K562 (cell line): ENCODE results near the gene LRRC15. TPM values are rescaled to one million over a fixed set of nuclear protein-coding genes. Genes with fewer than 3 reads are reported as not detected.

Source experiments
- CBX1 ChIP-seq: sonication (generic); IDR thresholded peaks from 2 replicates; pipeline ENCODE4 v1.6.1; 2016; ENCODE audit warnings: antibody characterized with exemption, low read depth, mild to moderate bottlenecking
- TAF9B ChIP-seq: fragments of 450-650 bp; IDR thresholded peaks from 2 replicates; pipeline ENCODE4 v1.6.1; 2018; ENCODE audit warnings: mild to moderate bottlenecking; ENCODE audit not compliant: partially characterized antibody
- ZBTB17 ChIP-seq: fragments of 450-650 bp; formaldehyde crosslinking; IDR thresholded peaks from 2 replicates; pipeline ENCODE4 v1.4.0; 2020; ENCODE audit warnings: mild to moderate bottlenecking
- ZKSCAN3 ChIP-seq: fragments of 250-450 bp; sonication (Bioruptor Pico); IDR thresholded peaks from 2 replicates; pipeline ENCODE4 v1.4.0; 2020
- ZNF408 ChIP-seq: fragments of 250-450 bp; sonication (Bioruptor Pico); IDR thresholded peaks from 2 replicates; pipeline ENCODE4 v1.4.0; 2020; ENCODE audit warnings: low read depth, mild to moderate bottlenecking, moderate library complexity
- ZNF644 ChIP-seq: fragments of 200-800 bp; sonication (Bioruptor generic); IDR thresholded peaks from 2 replicates; pipeline ENCODE4 v1.6.1; 2016; ENCODE audit warnings: low read depth, missing genetic modification characterization, missing compliant biosample characterization
- ZNF764 ChIP-seq: fragments of 250-450 bp; sonication (Bioruptor Pico); IDR thresholded peaks from 2 replicates; pipeline ENCODE4 v1.4.0; 2020; ENCODE audit warnings: low read depth, mild to moderate bottlenecking, moderate library complexity
- polyA plus RNA-seq, 8 experiments: library from polyadenylated mRNA; depleted of rRNA in 4 of 8; stranded (reverse) in 5 of 8; unstranded in 3 of 8; fragments of >200 nt; fragmentation: Nextera tagmentation in 2 of 8; fragmentation: Illumina TruSeq in 1 of 8; extraction: Ambion mirVana in 2 of 8; extraction: Trizol in 1 of 8; gene quantifications; 2 replicates each; pipeline versions ENCODE4 v1.2.1 to v1.2.3, GENCODE V29; 2011 to 2014; ENCODE audit warnings: inconsistent platforms in 1 of 8, missing spikeins in 1 of 8
- total RNA-seq, 7 experiments: library from RNA; depleted of rRNA in 6 of 7; stranded (reverse); fragments of >200 nt in 6 of 7; fragmentation: Illumina TruSeq in 2 of 7; extraction: Trizol in 2 of 7; gene quantifications; 2 replicates each; pipeline versions ENCODE4 v1.2.1 to v1.2.3, GENCODE V29; 2011 to 2021; ENCODE audit warnings: low replicate concordance in 1 of 7
- TF ChIP-seq, protein P1 (sequence below): fragments of 200-600 bp; sonication (generic); IDR thresholded peaks from one replicate; pipeline ENCODE4 v1.6.1; 2012; ENCODE audit warnings: mild to moderate bottlenecking, low read depth, low read length, inconsistent platforms
- TF ChIP-seq, protein P2 (sequence below): fragments of 250-450 bp; sonication (Bioruptor Pico); IDR thresholded peaks from 2 replicates; pipeline ENCODE4 v1.8.0; 2021; ENCODE audit warnings: mild to moderate bottlenecking, moderate library complexity
- TF ChIP-seq, protein P3 (sequence below): sonication (generic); formaldehyde crosslinking; IDR thresholded peaks from 2 replicates; pipeline ENCODE4 v1.8.1; 2023; ENCODE audit warnings: mild to moderate bottlenecking, missing genetic modification reagents
- TF ChIP-seq, protein P4 (sequence below): fragments of 200-400 bp; formaldehyde crosslinking; IDR thresholded peaks from 2 replicates; pipeline ENCODE4 v1.6.1; 2017; ENCODE audit warnings: mild to moderate bottlenecking, low read depth, low read length, moderate library complexity

The LRRC15 gene
- total and polyA plus RNA-seq, 9 of the 15 experiments (the other 6 are each of a cell fraction or from before 2014, with no cell fraction given): not detected

DNA sequence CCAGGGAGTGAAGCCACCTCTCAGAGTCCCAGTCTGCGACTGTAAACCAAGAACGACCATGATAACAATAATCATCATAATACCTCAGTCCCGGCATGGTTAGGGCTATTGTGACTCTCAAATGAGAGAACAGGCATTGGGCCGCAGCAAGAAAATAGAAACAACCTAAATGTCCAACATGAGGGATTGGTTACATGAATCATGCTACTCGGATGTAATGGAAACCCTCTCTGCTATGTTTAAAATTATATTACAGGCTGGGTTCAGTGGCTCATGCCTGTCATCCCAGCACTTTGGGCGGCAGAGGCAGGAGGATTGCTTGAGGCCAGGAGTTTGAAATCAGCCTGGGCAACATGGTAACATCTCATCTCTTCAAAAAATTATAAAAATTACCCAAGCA lies 21.2 kb downstream of the LRRC15 start (continued):
- TF ChIP-seq, protein P1, sequence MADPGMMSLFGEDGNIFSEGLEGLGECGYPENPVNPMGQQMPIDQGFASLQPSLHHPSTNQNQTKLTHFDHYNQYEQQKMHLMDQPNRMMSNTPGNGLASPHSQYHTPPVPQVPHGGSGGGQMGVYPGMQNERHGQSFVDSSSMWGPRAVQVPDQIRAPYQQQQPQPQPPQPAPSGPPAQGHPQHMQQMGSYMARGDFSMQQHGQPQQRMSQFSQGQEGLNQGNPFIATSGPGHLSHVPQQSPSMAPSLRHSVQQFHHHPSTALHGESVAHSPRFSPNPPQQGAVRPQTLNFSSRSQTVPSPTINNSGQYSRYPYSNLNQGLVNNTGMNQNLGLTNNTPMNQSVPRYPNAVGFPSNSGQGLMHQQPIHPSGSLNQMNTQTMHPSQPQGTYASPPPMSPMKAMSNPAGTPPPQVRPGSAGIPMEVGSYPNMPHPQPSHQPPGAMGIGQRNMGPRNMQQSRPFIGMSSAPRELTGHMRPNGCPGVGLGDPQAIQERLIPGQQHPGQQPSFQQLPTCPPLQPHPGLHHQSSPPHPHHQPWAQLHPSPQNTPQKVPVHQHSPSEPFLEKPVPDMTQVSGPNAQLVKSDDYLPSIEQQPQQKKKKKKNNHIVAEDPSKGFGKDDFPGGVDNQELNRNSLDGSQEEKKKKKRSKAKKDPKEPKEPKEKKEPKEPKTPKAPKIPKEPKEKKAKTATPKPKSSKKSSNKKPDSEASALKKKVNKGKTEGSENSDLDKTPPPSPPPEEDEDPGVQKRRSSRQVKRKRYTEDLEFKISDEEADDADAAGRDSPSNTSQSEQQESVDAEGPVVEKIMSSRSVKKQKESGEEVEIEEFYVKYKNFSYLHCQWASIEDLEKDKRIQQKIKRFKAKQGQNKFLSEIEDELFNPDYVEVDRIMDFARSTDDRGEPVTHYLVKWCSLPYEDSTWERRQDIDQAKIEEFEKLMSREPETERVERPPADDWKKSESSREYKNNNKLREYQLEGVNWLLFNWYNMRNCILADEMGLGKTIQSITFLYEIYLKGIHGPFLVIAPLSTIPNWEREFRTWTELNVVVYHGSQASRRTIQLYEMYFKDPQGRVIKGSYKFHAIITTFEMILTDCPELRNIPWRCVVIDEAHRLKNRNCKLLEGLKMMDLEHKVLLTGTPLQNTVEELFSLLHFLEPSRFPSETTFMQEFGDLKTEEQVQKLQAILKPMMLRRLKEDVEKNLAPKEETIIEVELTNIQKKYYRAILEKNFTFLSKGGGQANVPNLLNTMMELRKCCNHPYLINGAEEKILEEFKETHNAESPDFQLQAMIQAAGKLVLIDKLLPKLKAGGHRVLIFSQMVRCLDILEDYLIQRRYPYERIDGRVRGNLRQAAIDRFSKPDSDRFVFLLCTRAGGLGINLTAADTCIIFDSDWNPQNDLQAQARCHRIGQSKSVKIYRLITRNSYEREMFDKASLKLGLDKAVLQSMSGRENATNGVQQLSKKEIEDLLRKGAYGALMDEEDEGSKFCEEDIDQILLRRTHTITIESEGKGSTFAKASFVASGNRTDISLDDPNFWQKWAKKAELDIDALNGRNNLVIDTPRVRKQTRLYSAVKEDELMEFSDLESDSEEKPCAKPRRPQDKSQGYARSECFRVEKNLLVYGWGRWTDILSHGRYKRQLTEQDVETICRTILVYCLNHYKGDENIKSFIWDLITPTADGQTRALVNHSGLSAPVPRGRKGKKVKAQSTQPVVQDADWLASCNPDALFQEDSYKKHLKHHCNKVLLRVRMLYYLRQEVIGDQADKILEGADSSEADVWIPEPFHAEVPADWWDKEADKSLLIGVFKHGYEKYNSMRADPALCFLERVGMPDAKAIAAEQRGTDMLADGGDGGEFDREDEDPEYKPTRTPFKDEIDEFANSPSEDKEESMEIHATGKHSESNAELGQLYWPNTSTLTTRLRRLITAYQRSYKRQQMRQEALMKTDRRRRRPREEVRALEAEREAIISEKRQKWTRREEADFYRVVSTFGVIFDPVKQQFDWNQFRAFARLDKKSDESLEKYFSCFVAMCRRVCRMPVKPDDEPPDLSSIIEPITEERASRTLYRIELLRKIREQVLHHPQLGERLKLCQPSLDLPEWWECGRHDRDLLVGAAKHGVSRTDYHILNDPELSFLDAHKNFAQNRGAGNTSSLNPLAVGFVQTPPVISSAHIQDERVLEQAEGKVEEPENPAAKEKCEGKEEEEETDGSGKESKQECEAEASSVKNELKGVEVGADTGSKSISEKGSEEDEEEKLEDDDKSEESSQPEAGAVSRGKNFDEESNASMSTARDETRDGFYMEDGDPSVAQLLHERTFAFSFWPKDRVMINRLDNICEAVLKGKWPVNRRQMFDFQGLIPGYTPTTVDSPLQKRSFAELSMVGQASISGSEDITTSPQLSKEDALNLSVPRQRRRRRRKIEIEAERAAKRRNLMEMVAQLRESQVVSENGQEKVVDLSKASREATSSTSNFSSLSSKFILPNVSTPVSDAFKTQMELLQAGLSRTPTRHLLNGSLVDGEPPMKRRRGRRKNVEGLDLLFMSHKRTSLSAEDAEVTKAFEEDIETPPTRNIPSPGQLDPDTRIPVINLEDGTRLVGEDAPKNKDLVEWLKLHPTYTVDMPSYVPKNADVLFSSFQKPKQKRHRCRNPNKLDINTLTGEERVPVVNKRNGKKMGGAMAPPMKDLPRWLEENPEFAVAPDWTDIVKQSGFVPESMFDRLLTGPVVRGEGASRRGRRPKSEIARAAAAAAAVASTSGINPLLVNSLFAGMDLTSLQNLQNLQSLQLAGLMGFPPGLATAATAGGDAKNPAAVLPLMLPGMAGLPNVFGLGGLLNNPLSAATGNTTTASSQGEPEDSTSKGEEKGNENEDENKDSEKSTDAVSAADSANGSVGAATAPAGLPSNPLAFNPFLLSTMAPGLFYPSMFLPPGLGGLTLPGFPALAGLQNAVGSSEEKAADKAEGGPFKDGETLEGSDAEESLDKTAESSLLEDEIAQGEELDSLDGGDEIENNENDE: no peak
- TF ChIP-seq CBX1 (no peak), TAF9B (no peak), ZNF764 (CRISPR knock-in tag) (no peak), ZNF408 (CRISPR knock-in tag) (no peak), ZBTB17 (CRISPR knock-in tag) (no peak), ZKSCAN3 (CRISPR knock-in tag) (no peak), ZNF644 (no peak)
- TF ChIP-seq, protein P2, sequence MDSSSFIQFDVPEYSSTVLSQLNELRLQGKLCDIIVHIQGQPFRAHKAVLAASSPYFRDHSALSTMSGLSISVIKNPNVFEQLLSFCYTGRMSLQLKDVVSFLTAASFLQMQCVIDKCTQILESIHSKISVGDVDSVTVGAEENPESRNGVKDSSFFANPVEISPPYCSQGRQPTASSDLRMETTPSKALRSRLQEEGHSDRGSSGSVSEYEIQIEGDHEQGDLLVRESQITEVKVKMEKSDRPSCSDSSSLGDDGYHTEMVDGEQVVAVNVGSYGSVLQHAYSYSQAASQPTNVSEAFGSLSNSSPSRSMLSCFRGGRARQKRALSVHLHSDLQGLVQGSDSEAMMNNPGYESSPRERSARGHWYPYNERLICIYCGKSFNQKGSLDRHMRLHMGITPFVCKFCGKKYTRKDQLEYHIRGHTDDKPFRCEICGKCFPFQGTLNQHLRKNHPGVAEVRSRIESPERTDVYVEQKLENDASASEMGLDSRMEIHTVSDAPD (CRISPR knock-in tag): no peak
- TF ChIP-seq, protein P3, sequence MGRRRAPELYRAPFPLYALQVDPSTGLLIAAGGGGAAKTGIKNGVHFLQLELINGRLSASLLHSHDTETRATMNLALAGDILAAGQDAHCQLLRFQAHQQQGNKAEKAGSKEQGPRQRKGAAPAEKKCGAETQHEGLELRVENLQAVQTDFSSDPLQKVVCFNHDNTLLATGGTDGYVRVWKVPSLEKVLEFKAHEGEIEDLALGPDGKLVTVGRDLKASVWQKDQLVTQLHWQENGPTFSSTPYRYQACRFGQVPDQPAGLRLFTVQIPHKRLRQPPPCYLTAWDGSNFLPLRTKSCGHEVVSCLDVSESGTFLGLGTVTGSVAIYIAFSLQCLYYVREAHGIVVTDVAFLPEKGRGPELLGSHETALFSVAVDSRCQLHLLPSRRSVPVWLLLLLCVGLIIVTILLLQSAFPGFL (CRISPR knock-in tag): no peak
- TF ChIP-seq, protein P4, sequence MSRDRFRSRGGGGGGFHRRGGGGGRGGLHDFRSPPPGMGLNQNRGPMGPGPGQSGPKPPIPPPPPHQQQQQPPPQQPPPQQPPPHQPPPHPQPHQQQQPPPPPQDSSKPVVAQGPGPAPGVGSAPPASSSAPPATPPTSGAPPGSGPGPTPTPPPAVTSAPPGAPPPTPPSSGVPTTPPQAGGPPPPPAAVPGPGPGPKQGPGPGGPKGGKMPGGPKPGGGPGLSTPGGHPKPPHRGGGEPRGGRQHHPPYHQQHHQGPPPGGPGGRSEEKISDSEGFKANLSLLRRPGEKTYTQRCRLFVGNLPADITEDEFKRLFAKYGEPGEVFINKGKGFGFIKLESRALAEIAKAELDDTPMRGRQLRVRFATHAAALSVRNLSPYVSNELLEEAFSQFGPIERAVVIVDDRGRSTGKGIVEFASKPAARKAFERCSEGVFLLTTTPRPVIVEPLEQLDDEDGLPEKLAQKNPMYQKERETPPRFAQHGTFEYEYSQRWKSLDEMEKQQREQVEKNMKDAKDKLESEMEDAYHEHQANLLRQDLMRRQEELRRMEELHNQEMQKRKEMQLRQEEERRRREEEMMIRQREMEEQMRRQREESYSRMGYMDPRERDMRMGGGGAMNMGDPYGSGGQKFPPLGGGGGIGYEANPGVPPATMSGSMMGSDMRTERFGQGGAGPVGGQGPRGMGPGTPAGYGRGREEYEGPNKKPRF: no peak
